ENCODE measurements around the gene ZNF487. TPM values are rescaled to one million over a fixed set of nuclear protein-coding genes. Genes with fewer than 3 reads are reported as not detected.

Gene ZNF487

Small RNA genes lying within 50 kb of the gene (small RNA-seq; reads per million reads assigned to genes)
- gene RNU7-193P (ENCODE audit: insufficient read depth) (not detected), gene SNORD3J (ENCODE audit: insufficient read depth) (not detected)
